Lung (tissue), 12 donors: ENCODE results near the gene SUSD1. TPM values are rescaled to one million over a fixed set of nuclear protein-coding genes. Genes with fewer than 3 reads are reported as not detected.
"Not testable (repeated sequence)": the region's sequence is repeated elsewhere in the genome, so short reads cannot be mapped to it uniquely, and the experiment has no call there.

Source experiments
- ATAC-seq: fragments of 200-7000 bp; cut with Tn5 transposase; one replicate; pipeline ENCODE4 v1.9.1; 2020; ENCODE audit warnings: moderate number of reproducible peaks; ENCODE audit not compliant: insufficient read depth, low FRiP score
- DNase-seq, 3 donors: peaks; one replicate each; pipeline ENCODE4 v3.0.0-alpha.2; 2013 to 2017
- H3K27ac ChIP-seq, 2 donors: one replicate each; pipeline ENCODE4 v1.5.1; 2013; ENCODE audit warnings: mild to moderate bottlenecking in 2 of 2, moderate library complexity in 2 of 2, control low read depth in 1 of 2, inconsistent platforms in 1 of 2, low read depth in 1 of 2, low read length in 1 of 2
- H3K27me3 ChIP-seq, 3 donors: one replicate each; pipeline ENCODE4 v1.5.1; 2013; ENCODE audit warnings: low read length in 2 of 3; ENCODE audit not compliant: control insufficient read depth in 3 of 3, insufficient read depth in 3 of 3
- H3K36me3 ChIP-seq, 4 donors: one replicate each; pipeline ENCODE4 v1.5.1; 2013; ENCODE audit warnings: low read length in 4 of 4, mild to moderate bottlenecking in 1 of 4, moderate library complexity in 1 of 4; ENCODE audit not compliant: control insufficient read depth in 4 of 4, insufficient read depth in 4 of 4
- H3K4me1 ChIP-seq, 5 donors: one replicate each; pipeline ENCODE4 v1.5.1; 2013; ENCODE audit warnings: low read length in 5 of 5, mild to moderate bottlenecking in 2 of 5, moderate library complexity in 1 of 5; ENCODE audit not compliant: control insufficient read depth in 5 of 5, insufficient read depth in 5 of 5
- H3K4me3 ChIP-seq: one replicate; pipeline ENCODE4 v1.5.1; 2013; ENCODE audit warnings: mild to moderate bottlenecking, control low read depth, moderate library complexity
- H3K9ac ChIP-seq, 2 donors: one replicate each; pipeline ENCODE4 v1.5.1; 2013; ENCODE audit warnings: low read length in 2 of 2, control low read depth in 1 of 2; ENCODE audit not compliant: insufficient read depth in 1 of 2
- H3K9me3 ChIP-seq, 4 donors: one replicate each; pipeline ENCODE4 v1.5.1; 2013; ENCODE audit warnings: low read length in 3 of 4, mild to moderate bottlenecking in 1 of 4, moderate library complexity in 1 of 4; ENCODE audit not compliant: control insufficient read depth in 4 of 4, insufficient read depth in 3 of 4
- CTCF ChIP-seq: IDR thresholded peaks from 2 replicates; pipeline ENCODE4 v1.5.1; 2012; ENCODE audit warnings: mild to moderate bottlenecking; ENCODE audit errors: control extremely low read depth, extremely low read depth
- WGBS, 2 donors: extraction: QIAGEN DNeasy Blood & Tissue Kit; methylation state at CpG; one replicate each; pipeline ENCODE4 v1.1.7; 2013; 5-methylcytosine and 5-hydroxymethylcytosine counted together
- polyA plus RNA-seq, 2 donors: library from polyadenylated mRNA; stranded (reverse); fragments of 200-250 nt; gene quantifications; one replicate each; pipeline ENCODE4 v1.2.1, GENCODE V29; 2013
- total RNA-seq, 2 donors: library from RNA; depleted of rRNA in 1 of 2; stranded (reverse); fragments of >200 nt in 1 of 2; gene quantifications; one replicate each; pipeline ENCODE4 v1.2.1, GENCODE V29; 2014 to 2021
- donor health status: control.
- donor health status: control.
- donor health status: Bipolar disorder and iron deficiency.
- donor health status: healthy.
- donor health status: DM: yes; HTN: yes; CAD: no.

Gene SUSD1
- total and polyA plus RNA-seq, 4 donors, result 4.4 to 26.6 (median 21.1) TPM

- no peak overlapping the region for H3K9ac ChIP-seq
- H3K4me1 ChIP-seq, result peaks cover 0 to 12% (median 0%) of the 10 kb centered on the region in 5 donors
- H3K27me3 ChIP-seq, result no peaks in the 10 kb centered on the region
- H3K27ac ChIP-seq, result no peak overlapping the region
- ATAC-seq, result no peak
- WGBS, 2 donors, result 74 to 85% methylated on average over 7 of the region's 7 CpGs
- no peaks in the 10 kb centered on the region for H3K9me3 ChIP-seq
- H3K36me3 ChIP-seq, result peaks cover 0 to 2% (median 0%) of the 10 kb centered on the region in 4 donors
- no peak overlapping the region for H3K4me3 ChIP-seq
- TF ChIP-seq CTCF, result no peak
- no peak for DNase-seq
Measured at GRCh38 chr9:112076814-112077213, 98.3 kb downstream of the SUSD1 start.

- Histone ChIP-seq H3K4me1 (peaks cover 0 to 12% (median 0%) of the 10 kb centered on the region in 5 donors), H3K4me3 (no peak overlapping the region), H3K27me3 (no peaks in the 10 kb centered on the region), H3K27ac (peak overlapping the region in 1 of 2 donors; percentile 4), H3K9me3 (no peaks in the 10 kb centered on the region), H3K36me3 (peaks cover 0 to 2% (median 0%) of the 10 kb centered on the region in 4 donors), H3K9ac (peak overlapping the region in 1 of 2 donors; percentile 19)
- DNase-seq, result no peak
- ATAC-seq, result no peak
- no peak for TF ChIP-seq CTCF
- 26 to 32% methylated on average over 2 of the region's 2 CpGs for WGBS, 2 donors
Measured at GRCh38 chr9:112075009-112075378, 100.1 kb downstream of the SUSD1 start.

- H3K4me1 ChIP-seq, result peaks cover 0 to 12% (median 0%) of the 10 kb centered on the region in 5 donors
- 38 to 62% methylated on average over 11 of the region's 11 CpGs for WGBS, 2 donors
- H3K36me3 ChIP-seq, result peaks cover 0 to 2% (median 0%) of the 10 kb centered on the region in 4 donors
- DNase-seq (peak; percentile 70 to 87 (median 85)), ATAC-seq (peak; percentile 81)
- H3K27me3 ChIP-seq, result no peaks in the 10 kb centered on the region
- H3K4me3 ChIP-seq, result no peak overlapping the region
- H3K9me3 ChIP-seq, result no peaks in the 10 kb centered on the region
- peak overlapping the region; percentile 63 to 78 for H3K27ac ChIP-seq
- peak; percentile 92 for TF ChIP-seq CTCF
- H3K9ac ChIP-seq, result peak overlapping the region in 1 of 2 donors; percentile 47
Measured at GRCh38 chr9:112074250-112075008, 100.7 kb downstream of the SUSD1 start.

GRCh38 chr9:112073639-112074173 lies 101.4 kb downstream of the SUSD1 start:
- H3K36me3 ChIP-seq, H3K9me3 ChIP-seq, ATAC-seq, H3K9ac ChIP-seq, H3K27me3 ChIP-seq, DNase-seq, H3K4me3 ChIP-seq: not testable (repeated sequence)
- 95 to 96% methylated on average over 10 of the region's 10 CpGs for WGBS, 2 donors
- peaks cover 0 to 12% (median 0%) of the 10 kb centered on the region in 5 donors for H3K4me1 ChIP-seq
- peak overlapping the region in 1 of 2 donors; percentile 78 for H3K27ac ChIP-seq
